Caco-2 (cell line): ENCODE data around the gene BCAN. TPM values are rescaled to one million over a fixed set of nuclear protein-coding genes. Genes with fewer than 3 reads are reported as not detected.
A peak's percentile ranks its signal among the peaks of the same experiment; 100 is the strongest.

Experiments
- BruUV-seq: library from RNA; stranded (reverse); fragments of 400-500 nt; replicated peaks from 2 replicates; lab custom pipeline; 2021; lab: Mats Ljungman, UMichigan
- CTCF ChIA-PET: fragments of 300-600 bp; sonication (Branson Sonifier 250); formaldehyde crosslinking; loops from one replicate; lab custom pipeline; 2022; ENCODE audit warnings: antibody characterized with exemption; lab: Charles Lee
- POLR2A ChIA-PET: fragments of 300-600 bp; sonication (Branson Sonifier 250); formaldehyde crosslinking; loops from one replicate; lab custom pipeline; 2022; ENCODE audit warnings: antibody characterized with exemption; lab: Charles Lee
- DNase-seq, 2 experiments: peaks; one replicate each; pipeline versions ENCODE4 v3.0.0 to v3.0.0-alpha.2; 2020 to 2022
- H3K27me3 ChIP-seq: replicated peaks from 2 replicates; pipeline ENCODE4 v1.6.0; 2011; ENCODE audit warnings: low read length; ENCODE audit not compliant: control insufficient read depth, insufficient read depth
- H3K36me3 ChIP-seq: 2 replicates; pipeline ENCODE4 v1.5.1; 2011; ENCODE audit warnings: low read length; ENCODE audit not compliant: control insufficient read depth, insufficient read depth
- H3K4me1 ChIP-seq: fragments of 250-450 bp; sonication (Bioruptor Pico); 2 replicates; pipeline ENCODE4 v1.5.1; 2020; ENCODE audit warnings: mild to moderate bottlenecking
- H3K4me3 ChIP-seq: 2 replicates; pipeline ENCODE4 v1.5.1; 2011; ENCODE audit warnings: low read depth, mild to moderate bottlenecking, control low read depth, low read length
- H3K9me3 ChIP-seq: fragments of 250-450 bp; sonication (Bioruptor Pico); 2 replicates; pipeline ENCODE4 v1.5.1; 2020; ENCODE audit warnings: mild to moderate bottlenecking, moderate library complexity
- H3K27ac Mint-ChIP-seq: one replicate; pipeline ENCODE4 v1.8.0; 2022; ENCODE audit warnings: mixed read lengths; ENCODE audit not compliant: unreplicated experiment
- H3K27me3 Mint-ChIP-seq: one replicate; pipeline ENCODE4 v1.8.0; 2022; ENCODE audit warnings: mixed read lengths; ENCODE audit not compliant: insufficient read depth, unreplicated experiment
- H3K36me3 Mint-ChIP-seq: one replicate; pipeline ENCODE4 v1.8.0; 2022; ENCODE audit warnings: mild to moderate bottlenecking, mixed read lengths; ENCODE audit not compliant: insufficient read depth, unreplicated experiment
- H3K4me1 Mint-ChIP-seq: one replicate; pipeline ENCODE4 v1.8.0; 2022; ENCODE audit warnings: low read depth, mixed read lengths; ENCODE audit not compliant: unreplicated experiment
- H3K4me3 Mint-ChIP-seq: one replicate; pipeline ENCODE4 v1.8.0; 2022; ENCODE audit warnings: mild to moderate bottlenecking, moderate library complexity, mixed read lengths; ENCODE audit not compliant: unreplicated experiment
- H3K9me3 Mint-ChIP-seq: one replicate; pipeline ENCODE4 v1.8.0; 2022; ENCODE audit warnings: mixed read lengths; ENCODE audit not compliant: unreplicated experiment
- CTCF ChIP-seq, 2 experiments: fragments of 200-600 bp in 1 of 2; IDR thresholded peaks; 1 replicate in 1 of 2; 2 replicates in 1 of 2; pipeline versions ENCODE4 v1.5.1 to v1.8.0; 2011 to 2022; ENCODE audit warnings: antibody characterized with exemption in 1 of 2, control low read depth in 1 of 2, inconsistent platforms in 1 of 2, low read depth in 1 of 2, low read length in 1 of 2, mild to moderate bottlenecking in 1 of 2, moderate library complexity in 1 of 2; ENCODE audit not compliant: insufficient read depth in 1 of 2, severe bottlenecking in 1 of 2, unreplicated experiment in 1 of 2
- intact Hi-C: fragments of 100-400 bp; cut with micrococcal nuclease; formaldehyde crosslinking; loops from one replicate; pipeline ENCODE4 v1.10.0; 2022; ENCODE audit not compliant: unreplicated experiment
- total RNA-seq: library from RNA; stranded (reverse); gene quantifications from 2 replicates; pipeline ENCODE4 v1.2.3, GENCODE V29; 2022

The BCAN gene
- total RNA-seq, 1 experiment from 2014 or later, result not detected

DNA sequence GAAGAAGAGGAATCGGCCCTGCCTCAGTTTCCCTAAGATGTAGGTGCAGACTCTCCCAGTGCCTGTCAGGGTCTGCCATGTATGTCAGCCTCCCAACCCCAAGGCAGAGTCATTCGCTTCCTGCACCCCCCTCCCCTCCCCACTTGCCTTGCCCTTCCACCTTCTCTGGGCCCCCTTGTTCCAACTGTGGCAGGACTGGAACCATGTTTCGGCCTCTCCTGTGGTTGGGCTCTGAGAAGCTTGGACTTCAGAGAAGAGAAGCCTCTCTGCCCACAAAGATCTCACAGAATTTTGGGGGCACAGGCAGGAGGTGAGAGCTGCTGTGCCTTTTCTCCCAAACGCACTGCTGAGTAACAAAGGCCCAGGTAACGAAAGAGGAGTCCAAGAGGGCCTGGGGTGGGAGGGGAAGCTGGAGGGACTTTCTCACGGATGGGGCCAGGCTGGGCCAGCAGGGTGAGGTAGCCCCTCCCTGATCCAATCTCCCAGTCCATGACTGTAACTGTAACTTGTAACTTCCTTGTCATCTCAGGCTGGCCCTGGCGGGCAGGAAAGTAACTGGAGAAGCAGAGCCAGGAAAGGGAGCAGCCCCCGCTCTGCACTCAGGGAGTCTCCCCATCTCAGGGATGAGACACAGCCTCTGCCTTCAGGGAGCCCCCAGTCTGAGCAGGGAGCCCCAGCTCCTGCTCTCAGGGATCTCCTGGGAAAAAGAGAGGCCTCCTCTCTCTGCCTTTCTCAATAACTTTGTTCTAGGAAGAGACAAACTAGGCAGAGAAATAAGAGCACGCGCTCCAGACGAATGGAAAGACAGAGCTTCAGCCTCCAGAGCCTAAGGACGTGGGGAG lies 52.2 kb downstream of the BCAN start:
- H3K4me1 Mint-ChIP-seq, result peaks cover 23% of the 10 kb centered on the region
- intact Hi-C loops, result no loop called here

DNA sequence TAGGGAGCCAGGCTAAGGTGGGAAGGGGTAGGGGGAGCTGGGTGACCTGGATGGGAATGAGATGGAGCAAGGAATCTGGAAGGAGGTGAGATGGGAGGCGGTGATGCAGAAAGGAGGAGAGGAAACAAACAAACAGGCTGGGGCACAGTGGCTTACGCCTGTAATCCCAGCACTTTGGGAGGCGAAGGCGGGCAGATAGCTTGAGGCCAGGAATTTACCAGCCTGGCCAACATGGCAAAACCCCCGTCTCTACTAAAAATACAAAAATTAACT lies 52.7 kb downstream of the BCAN start:
- Mint-ChIP-seq H3K27ac (peak overlapping the region; percentile 13), H3K4me1 (peaks cover 19% of the 10 kb centered on the region), H3K36me3 (peaks cover 11% of the 10 kb centered on the region), H3K9me3 (no peaks in the 10 kb centered on the region), H3K27me3 (no peaks in the 10 kb centered on the region), H3K4me3 (no peak overlapping the region)
- peaks cover 47% of the 10 kb centered on the region for H3K4me1 ChIP-seq
- BruUV-seq, result no TSS peak
- intact Hi-C loops, result no loop called here
- no peak for DNase-seq
- H3K4me3 ChIP-seq, result no peak overlapping the region
- CTCF ChIA-PET, result interaction anchor here (1.5 to 3.5 kb wide), 2 partner anchors 11 to 31 kb away, joined by 6 to 24 read pairs; partner anchors contain the start of gene CRABP2
- H3K9me3 ChIP-seq, result no peaks in the 10 kb centered on the region
- no peaks in the 10 kb centered on the region for H3K36me3 ChIP-seq
- no peak for TF ChIP-seq CTCF (IDR thresholded peaks at IDR 0.05; ENCODE audit: insufficient read depth in 1 of 2, low read depth in 1 of 2, low read length in 1 of 2, severe bottlenecking in 1 of 2, unreplicated experiment in 1 of 2)
- POLR2A ChIA-PET, result interaction anchor here (0.5 kb wide), 1 partner anchor 57 kb away, joined by 5 read pairs; no protein-coding TSS in a partner anchor
- no peaks in the 10 kb centered on the region for H3K27me3 ChIP-seq

More for the DNA sequence above, 52.2 kb downstream of the BCAN start:
- DNase-seq, result no peak
- Histone ChIP-seq H3K9me3 (no peaks in the 10 kb centered on the region), H3K36me3 (no peaks in the 10 kb centered on the region), H3K27me3 (no peaks in the 10 kb centered on the region), H3K4me1 (peaks cover 49% of the 10 kb centered on the region), H3K4me3 (no peak overlapping the region)
- ChIA-PET POLR2A (interaction anchor here (0.5 to 0.6 kb wide), 2 partner anchors 53 to 74 kb away, joined by 3 read pairs; no protein-coding TSS in a partner anchor), CTCF (interaction anchor here (1.5 to 3.5 kb wide), 2 partner anchors 12 to 32 kb away, joined by 6 to 24 read pairs; partner anchors contain the start of gene CRABP2)
- Mint-ChIP-seq H3K9me3 (no peaks in the 10 kb centered on the region), H3K27me3 (no peaks in the 10 kb centered on the region), H3K27ac (peak overlapping the region; percentile 13), H3K4me3 (no peak overlapping the region), H3K36me3 (peaks cover 11% of the 10 kb centered on the region)
- BruUV-seq, result no TSS peak
- no peak for TF ChIP-seq CTCF (IDR thresholded peaks at IDR 0.05; ENCODE audit: insufficient read depth in 1 of 2, low read depth in 1 of 2, low read length in 1 of 2, severe bottlenecking in 1 of 2, unreplicated experiment in 1 of 2)

- DNase-seq, result no peak
- Mint-ChIP-seq H3K36me3 (peaks cover 8% of the 10 kb centered on the region), H3K4me3 (no peak overlapping the region), H3K27ac (no peak overlapping the region), H3K27me3 (no peaks in the 10 kb centered on the region), H3K9me3 (no peaks in the 10 kb centered on the region), H3K4me1 (peaks cover 15% of the 10 kb centered on the region)
- no peak for TF ChIP-seq CTCF (IDR thresholded peaks at IDR 0.05; ENCODE audit: insufficient read depth in 1 of 2, low read depth in 1 of 2, low read length in 1 of 2, severe bottlenecking in 1 of 2, unreplicated experiment in 1 of 2)
- Histone ChIP-seq H3K4me1 (peaks cover 28% of the 10 kb centered on the region), H3K36me3 (peaks cover 1% of the 10 kb centered on the region), H3K9me3 (no peaks in the 10 kb centered on the region), H3K27me3 (no peaks in the 10 kb centered on the region), H3K4me3 (no peak overlapping the region)
- BruUV-seq, result no TSS peak
- intact Hi-C loops, result no loop called here
- CTCF ChIA-PET, result no interaction called here
- POLR2A ChIA-PET, result no interaction called here
These were observed 54.8 kb downstream of the BCAN start for GRCh38 chr1:156696755-156697154.
